Endothelial cell of umbilical vein (primary cell): ENCODE data around the gene CYP46A1.

ENCODE experiments used
- CTCF ChIP-seq, 2 donors: IDR thresholded peaks; 1 replicate in 1 of 2; 2 replicates in 1 of 2; pipeline ENCODE4 v1.5.1; 2011; ENCODE audit warnings: low read length in 2 of 2, mild to moderate bottlenecking in 2 of 2, moderate library complexity in 2 of 2, control low read depth in 1 of 2, inconsistent platforms in 1 of 2, low read depth in 1 of 2; ENCODE audit not compliant: insufficient read depth in 1 of 2; ENCODE audit errors: extremely low read depth in 1 of 2
- EZH2 ChIP-seq: IDR thresholded peaks from 2 replicates; pipeline ENCODE4 v1.6.1; 2012; ENCODE audit warnings: borderline replicate concordance, low read depth, mild to moderate bottlenecking, moderate library complexity, low read length, inconsistent platforms; ENCODE audit not compliant: severe bottlenecking
- MAX ChIP-seq: IDR thresholded peaks from 2 replicates; pipeline ENCODE4 v1.6.1; 2011; ENCODE audit not compliant: insufficient read depth, insufficient read length
- MYC ChIP-seq: IDR thresholded peaks from one replicate; pipeline ENCODE4 v1.6.1; 2011; ENCODE audit warnings: mild to moderate bottlenecking, low read depth, low read length
- POLR2A ChIP-seq: IDR thresholded peaks from 2 replicates; pipeline ENCODE4 v1.6.1; 2012; ENCODE audit warnings: low read depth, mild to moderate bottlenecking, control low read depth, low read length
- POLR2AphosphoS5 ChIP-seq: IDR thresholded peaks from 2 replicates; pipeline ENCODE4 v1.6.1; 2012; ENCODE audit warnings: low read depth, mild to moderate bottlenecking, control low read depth, low read length, moderate library complexity; ENCODE audit not compliant: insufficient read depth

GRCh38 chr14:99662846-99663245, 21.3 kb upstream of the CYP46A1 start:
- TF ChIP-seq CTCF (IDR thresholded peaks at IDR 0.05; ENCODE audit: extremely low read depth in 1 of 2, insufficient read depth in 1 of 2, low read depth in 1 of 2, low read length in 2 of 2) (no peak), POLR2A (no peak), MAX (no peak), POLR2AphosphoS5 (no peak), EZH2 (no peak), MYC (no peak)
